ENCODE data around the gene TSPAN18. TPM values are rescaled to one million over a fixed set of nuclear protein-coding genes. Genes with fewer than 3 reads are reported as not detected.

The TSPAN18 gene
- total RNA-seq, 1 donor from 2014 or later: 12.8 TPM

- no peak for DNase-seq (ENCODE audit: extremely low spot score in 2 of 2)
- intact Hi-C loops (cut with DNase I): no loop called here
- Histone ChIP-seq H3K9me3 (no peaks in the 10 kb centered on the region), H3K4me3 (no peak overlapping the region), H3K4me1 (peaks cover 8% of the 10 kb centered on the region), H3K36me3 (no peaks in the 10 kb centered on the region), H3K27ac (no peak overlapping the region), H3K27me3 (no peaks in the 10 kb centered on the region)
- no peak for TF ChIP-seq POLR2A (IDR thresholded peaks at IDR 0.05)
- no peak for TF ChIP-seq POLR2AphosphoS5 (IDR thresholded peaks at IDR 0.05; ENCODE audit: insufficient read depth in 1 of 2, low read depth in 1 of 2)
- no peak for TF ChIP-seq CTCF (IDR thresholded peaks at IDR 0.05)
These were observed 81.4 kb downstream of the TSPAN18 start for GRCh38 chr11:44808053-44808753.

GRCh38 chr11:44809283-44809682, 82.5 kb downstream of the TSPAN18 start:
- intact Hi-C loops (cut with DNase I): no loop called here
- H3K27ac ChIP-seq: no peak overlapping the region
- H3K9me3 ChIP-seq: no peaks in the 10 kb centered on the region
- H3K36me3 ChIP-seq: no peaks in the 10 kb centered on the region
- H3K4me1 ChIP-seq: peaks cover 8% of the 10 kb centered on the region
- DNase-seq (ENCODE audit: extremely low spot score in 2 of 2): no peak
- H3K4me3 ChIP-seq: no peak overlapping the region
- TF ChIP-seq POLR2AphosphoS5 (IDR thresholded peaks at IDR 0.05; ENCODE audit: insufficient read depth in 1 of 2, low read depth in 1 of 2): no peak
- TF ChIP-seq POLR2A (IDR thresholded peaks at IDR 0.05): no peak
- no peak for TF ChIP-seq CTCF (IDR thresholded peaks at IDR 0.05)
- no peaks in the 10 kb centered on the region for H3K27me3 ChIP-seq

- H3K36me3 ChIP-seq: no peaks in the 10 kb centered on the region
- no peak overlapping the region for H3K27ac ChIP-seq
- intact Hi-C loops (cut with DNase I): no loop called here
- no peaks in the 10 kb centered on the region for H3K27me3 ChIP-seq
- H3K4me3 ChIP-seq: no peak overlapping the region
- TF ChIP-seq POLR2AphosphoS5 (IDR thresholded peaks at IDR 0.05; ENCODE audit: insufficient read depth in 1 of 2, low read depth in 1 of 2): no peak
- TF ChIP-seq POLR2A (IDR thresholded peaks at IDR 0.05): no peak
- TF ChIP-seq CTCF (IDR thresholded peaks at IDR 0.05): no peak
- H3K9me3 ChIP-seq: no peaks in the 10 kb centered on the region
- no peak for DNase-seq (ENCODE audit: extremely low spot score in 2 of 2)
- H3K4me1 ChIP-seq: no peaks in the 10 kb centered on the region
These were observed 85.2 kb downstream of the TSPAN18 start for GRCh38 chr11:44811841-44812448.

- no peak for DNase-seq (ENCODE audit: extremely low spot score in 2 of 2)
- Histone ChIP-seq H3K9me3 (no peaks in the 10 kb centered on the region), H3K4me1 (peaks cover 5% of the 10 kb centered on the region), H3K36me3 (no peaks in the 10 kb centered on the region), H3K27ac (no peak overlapping the region), H3K27me3 (no peaks in the 10 kb centered on the region), H3K4me3 (no peak overlapping the region)
- no peak for TF ChIP-seq CTCF (IDR thresholded peaks at IDR 0.05)
- TF ChIP-seq POLR2AphosphoS5 (IDR thresholded peaks at IDR 0.05; ENCODE audit: insufficient read depth in 1 of 2, low read depth in 1 of 2): no peak
- TF ChIP-seq POLR2A (IDR thresholded peaks at IDR 0.05): no peak
- intact Hi-C loops (cut with DNase I): no loop called here
These were observed 86.2 kb downstream of the TSPAN18 start for GRCh38 chr11:44812971-44813370.

- no peak overlapping the region for H3K27ac ChIP-seq
- no peak overlapping the region for H3K4me3 ChIP-seq
- H3K9me3 ChIP-seq: no peaks in the 10 kb centered on the region
- intact Hi-C loops (cut with DNase I): no loop called here
- H3K27me3 ChIP-seq: no peaks in the 10 kb centered on the region
- H3K4me1 ChIP-seq: peaks cover 6% of the 10 kb centered on the region
- no peaks in the 10 kb centered on the region for H3K36me3 ChIP-seq
- no peak for DNase-seq (ENCODE audit: extremely low spot score in 2 of 2)
- TF ChIP-seq POLR2A (IDR thresholded peaks at IDR 0.05) (no peak), CTCF (IDR thresholded peaks at IDR 0.05) (no peak), POLR2AphosphoS5 (IDR thresholded peaks at IDR 0.05; ENCODE audit: insufficient read depth in 1 of 2, low read depth in 1 of 2) (no peak)
These were observed 86.6 kb downstream of the TSPAN18 start for GRCh38 chr11:44813401-44813800.

Measured in vagina (tissue), 2 donors.